ENCODE measurements around the gene ICA1. TPM values are rescaled to one million over a fixed set of nuclear protein-coding genes. Genes with fewer than 3 reads are reported as not detected.

Gene ICA1
- total RNA-seq, 1 experiment from 2014 or later, result 66.4 TPM

DNA sequence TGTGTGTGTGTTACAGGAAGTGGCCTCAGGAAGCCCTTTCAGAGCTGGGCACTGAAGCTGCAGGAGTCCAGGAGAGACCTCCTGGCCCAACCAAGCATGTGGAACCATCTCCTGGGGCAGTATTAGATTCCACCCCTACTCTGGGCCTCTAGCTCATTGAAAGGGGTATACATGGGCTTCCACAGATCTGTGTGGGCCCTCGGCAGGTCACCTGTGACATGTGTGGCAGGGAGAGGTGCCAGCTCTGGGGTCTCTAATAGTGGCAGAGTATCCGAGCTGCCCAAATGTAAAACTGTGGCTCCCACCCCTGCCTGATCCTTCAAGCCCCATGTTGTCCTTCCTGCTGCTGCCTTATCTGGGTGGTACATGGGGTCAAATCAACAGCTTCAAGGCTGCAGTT is 149.3 kb downstream of the ICA1 start:
- TF ChIP-seq, protein P1, sequence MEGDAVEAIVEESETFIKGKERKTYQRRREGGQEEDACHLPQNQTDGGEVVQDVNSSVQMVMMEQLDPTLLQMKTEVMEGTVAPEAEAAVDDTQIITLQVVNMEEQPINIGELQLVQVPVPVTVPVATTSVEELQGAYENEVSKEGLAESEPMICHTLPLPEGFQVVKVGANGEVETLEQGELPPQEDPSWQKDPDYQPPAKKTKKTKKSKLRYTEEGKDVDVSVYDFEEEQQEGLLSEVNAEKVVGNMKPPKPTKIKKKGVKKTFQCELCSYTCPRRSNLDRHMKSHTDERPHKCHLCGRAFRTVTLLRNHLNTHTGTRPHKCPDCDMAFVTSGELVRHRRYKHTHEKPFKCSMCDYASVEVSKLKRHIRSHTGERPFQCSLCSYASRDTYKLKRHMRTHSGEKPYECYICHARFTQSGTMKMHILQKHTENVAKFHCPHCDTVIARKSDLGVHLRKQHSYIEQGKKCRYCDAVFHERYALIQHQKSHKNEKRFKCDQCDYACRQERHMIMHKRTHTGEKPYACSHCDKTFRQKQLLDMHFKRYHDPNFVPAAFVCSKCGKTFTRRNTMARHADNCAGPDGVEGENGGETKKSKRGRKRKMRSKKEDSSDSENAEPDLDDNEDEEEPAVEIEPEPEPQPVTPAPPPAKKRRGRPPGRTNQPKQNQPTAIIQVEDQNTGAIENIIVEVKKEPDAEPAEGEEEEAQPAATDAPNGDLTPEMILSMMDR (IDR thresholded peaks at IDR 0.05; ENCODE audit: unreplicated experiment), result no peak
- no peaks in the 10 kb centered on the region for H3K9me3 Mint-ChIP-seq (ENCODE audit: low read depth, unreplicated experiment)
- BruUV-seq (replicated peaks), result no TSS peak
- no peak for DNase-seq
- CTCF ChIA-PET, result no interaction called here
- H3K36me3 Mint-ChIP-seq (ENCODE audit: insufficient read depth, unreplicated experiment), result peaks cover 4% of the 10 kb centered on the region
- H3K27me3 Mint-ChIP-seq (ENCODE audit: unreplicated experiment), result no peaks in the 10 kb centered on the region
- intact Hi-C loops (cut with micrococcal nuclease; ENCODE audit: unreplicated experiment), result no loop called here
- no peak overlapping the region for H3K27ac Mint-ChIP-seq (ENCODE audit: unreplicated experiment)
- H3K4me1 Mint-ChIP-seq (ENCODE audit: low read depth, unreplicated experiment), result no peaks in the 10 kb centered on the region
- H3K4me3 Mint-ChIP-seq (ENCODE audit: low read depth, unreplicated experiment), result no peak overlapping the region

DNA sequence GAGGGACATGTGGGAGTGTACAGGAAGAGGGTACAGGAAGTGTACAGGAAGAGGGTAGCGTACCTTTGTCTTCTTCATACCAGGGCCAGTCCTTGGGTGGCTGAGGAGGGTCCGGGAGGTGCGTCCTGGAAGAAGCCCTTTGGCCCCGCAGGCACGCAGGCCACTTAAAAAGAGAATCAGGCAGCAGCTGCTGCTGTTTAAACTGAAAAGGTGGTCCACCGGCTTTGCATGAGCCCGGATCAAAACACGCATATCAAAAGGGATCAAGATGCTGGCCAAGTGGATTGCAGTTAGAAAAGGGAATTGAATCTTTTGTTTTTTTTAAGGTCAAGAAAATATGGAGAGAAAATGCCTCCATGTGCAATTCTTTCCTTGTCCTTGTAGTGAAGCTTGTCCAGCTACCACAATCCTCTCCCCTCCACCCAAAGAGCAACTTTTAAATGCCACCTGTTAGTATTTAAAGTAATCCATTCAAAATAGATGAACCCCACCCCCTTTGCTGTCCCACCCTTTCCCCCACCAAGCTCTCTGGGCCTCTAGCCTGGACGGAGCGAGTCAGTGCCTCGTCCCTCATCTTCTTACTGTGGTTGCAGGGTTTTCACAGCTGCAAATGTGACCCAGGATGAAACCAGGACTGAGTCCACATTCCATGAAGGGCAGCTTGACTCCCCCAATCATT is 150.5 kb downstream of the ICA1 start:
- BruUV-seq (replicated peaks), result no TSS peak
- no peaks in the 10 kb centered on the region for H3K4me1 Mint-ChIP-seq (ENCODE audit: low read depth, unreplicated experiment)
- H3K27me3 Mint-ChIP-seq (ENCODE audit: unreplicated experiment), result no peaks in the 10 kb centered on the region
- TF ChIP-seq, protein P1 (IDR thresholded peaks at IDR 0.05; ENCODE audit: unreplicated experiment), result no peak
- CTCF ChIA-PET, result no interaction called here
- intact Hi-C loops (cut with micrococcal nuclease; ENCODE audit: unreplicated experiment), result no loop called here
- DNase-seq, result no peak
- H3K27ac Mint-ChIP-seq (ENCODE audit: unreplicated experiment), result no peak overlapping the region
- peaks cover 4% of the 10 kb centered on the region for H3K36me3 Mint-ChIP-seq (ENCODE audit: insufficient read depth, unreplicated experiment)
- H3K9me3 Mint-ChIP-seq (ENCODE audit: low read depth, unreplicated experiment), result no peaks in the 10 kb centered on the region
- no peak overlapping the region for H3K4me3 Mint-ChIP-seq (ENCODE audit: low read depth, unreplicated experiment)

DNA sequence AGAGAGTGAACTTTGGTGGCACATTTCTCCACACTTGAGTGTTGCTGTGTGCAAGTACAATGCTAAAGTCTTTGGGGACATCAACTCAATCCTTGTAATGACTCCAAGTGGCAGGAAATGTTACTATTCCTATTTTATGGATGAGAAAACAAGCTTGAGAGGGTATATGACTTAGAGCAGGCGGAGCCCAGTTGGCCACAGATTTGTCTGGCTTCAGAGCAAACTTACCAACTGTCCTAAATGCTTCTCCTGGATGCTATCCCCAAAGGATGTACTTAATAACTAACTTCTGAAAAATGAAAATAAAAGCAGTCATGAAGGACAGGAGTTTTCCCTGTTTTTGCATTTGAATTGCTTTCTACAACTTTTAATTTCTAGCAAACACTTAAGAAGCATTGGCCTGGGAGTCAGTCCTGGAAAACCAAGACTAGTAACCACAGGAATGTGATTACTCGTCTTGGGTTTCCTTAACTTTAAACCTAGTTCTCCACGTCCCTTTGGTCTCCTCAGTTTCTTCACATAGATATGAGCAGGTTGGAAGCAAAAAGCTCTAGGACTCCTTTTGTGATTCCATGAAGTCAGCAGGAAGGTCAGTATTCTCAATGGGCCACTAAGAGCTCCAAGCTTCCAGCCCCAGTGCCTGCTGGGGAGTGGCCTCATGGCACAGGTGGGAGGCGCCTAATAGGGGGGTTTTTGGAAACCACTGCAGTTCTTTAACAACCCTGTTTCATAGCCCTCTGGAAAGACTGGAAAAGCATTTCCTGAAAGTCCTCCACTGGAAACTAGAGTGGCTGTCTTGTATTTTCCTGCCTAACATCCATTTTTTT is 152.6 kb downstream of the ICA1 start:
- Mint-ChIP-seq H3K4me3 (ENCODE audit: low read depth, unreplicated experiment) (no peak overlapping the region), H3K27ac (ENCODE audit: unreplicated experiment) (no peak overlapping the region), H3K36me3 (ENCODE audit: insufficient read depth, unreplicated experiment) (peaks cover 4% of the 10 kb centered on the region), H3K9me3 (ENCODE audit: low read depth, unreplicated experiment) (no peaks in the 10 kb centered on the region), H3K4me1 (ENCODE audit: low read depth, unreplicated experiment) (no peaks in the 10 kb centered on the region), H3K27me3 (ENCODE audit: unreplicated experiment) (no peaks in the 10 kb centered on the region)
- CTCF ChIA-PET, result interaction anchor here (0.6 kb wide), 1 partner anchor 1550 kb away, joined by 3 read pairs; no protein-coding TSS in a partner anchor
- no TSS peak for BruUV-seq (replicated peaks)
- no peak for DNase-seq
- intact Hi-C loops (cut with micrococcal nuclease; ENCODE audit: unreplicated experiment), result no loop called here
- TF ChIP-seq, protein P1 (IDR thresholded peaks at IDR 0.05; ENCODE audit: unreplicated experiment), result no peak

DNA sequence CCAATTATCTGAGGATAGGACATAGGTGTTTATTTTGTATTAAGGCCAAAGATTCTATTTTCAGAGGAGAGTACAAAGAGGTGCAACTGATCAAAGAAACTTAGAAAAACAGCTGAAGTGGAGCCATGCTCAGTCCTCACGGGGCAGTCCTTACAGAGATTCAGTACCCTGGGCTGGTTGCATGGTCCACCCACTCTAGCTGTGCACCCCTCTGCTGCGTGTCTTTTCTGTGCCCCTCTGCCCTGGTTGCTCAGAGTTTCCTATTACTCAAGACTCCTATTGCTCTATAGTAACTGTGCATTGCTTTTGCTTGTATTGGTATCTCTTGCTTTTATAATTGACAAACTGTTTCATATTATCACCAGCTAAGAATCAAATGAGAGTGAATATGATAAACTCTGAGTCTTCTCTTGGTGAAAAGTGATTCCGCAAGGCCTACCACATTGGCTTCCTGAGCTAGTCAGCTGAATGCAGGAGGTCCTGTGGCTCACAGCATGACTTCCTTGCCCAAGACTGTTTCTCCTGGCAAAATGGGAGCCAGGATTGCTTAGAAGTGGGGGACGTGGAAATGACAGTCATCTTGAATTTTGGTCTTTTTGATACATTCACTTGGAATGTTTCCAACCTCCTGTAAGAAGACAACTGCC is 156.4 kb downstream of the ICA1 start:
- BruUV-seq (replicated peaks), result no TSS peak
- TF ChIP-seq, protein P1 (IDR thresholded peaks at IDR 0.05; ENCODE audit: unreplicated experiment), result no peak
- DNase-seq, result no peak
- Mint-ChIP-seq H3K4me1 (ENCODE audit: low read depth, unreplicated experiment) (no peaks in the 10 kb centered on the region), H3K36me3 (ENCODE audit: insufficient read depth, unreplicated experiment) (no peaks in the 10 kb centered on the region), H3K4me3 (ENCODE audit: low read depth, unreplicated experiment) (no peak overlapping the region), H3K27me3 (ENCODE audit: unreplicated experiment) (no peaks in the 10 kb centered on the region), H3K9me3 (ENCODE audit: low read depth, unreplicated experiment) (no peaks in the 10 kb centered on the region), H3K27ac (ENCODE audit: unreplicated experiment) (no peak overlapping the region)
- CTCF ChIA-PET, result no interaction called here
- intact Hi-C loops (cut with micrococcal nuclease; ENCODE audit: unreplicated experiment), result no loop called here
